Measurements from ENCODE around the gene MGST2.

Gene MGST2

GRCh38 chr4:139643042-139643895 lies 22.4 kb upstream of the MGST2 start:
- DNase-seq (ENCODE audit: low read depth in 2 of 2): no peak

DNA sequence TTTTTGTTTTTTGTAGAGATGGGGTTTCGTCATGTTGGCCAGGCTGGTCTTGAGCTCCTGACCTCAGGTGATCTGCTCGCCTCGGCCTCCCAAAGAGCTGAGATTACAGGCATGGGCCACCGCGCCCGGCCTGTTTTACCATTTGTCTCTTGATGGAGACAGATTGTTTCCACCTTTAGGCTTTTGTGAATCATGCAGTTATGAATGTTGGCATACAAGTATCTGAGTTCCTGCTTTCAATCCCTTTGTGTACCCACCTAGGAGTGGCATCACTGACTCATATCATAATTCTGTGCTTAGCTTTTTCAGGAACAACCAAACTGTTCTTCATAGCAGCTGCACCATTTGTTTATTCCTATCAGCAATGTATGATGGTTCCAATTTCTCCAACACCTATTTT lies 20.2 kb upstream of the MGST2 start:
- no peak for DNase-seq (ENCODE audit: low read depth in 2 of 2)

- DNase-seq (ENCODE audit: low read depth in 2 of 2): no peak
These were observed 18.4 kb upstream of the MGST2 start for GRCh38 chr4:139647184-139647583.

GRCh38 chr4:139647952-139648351 lies 17.7 kb upstream of the MGST2 start:
- no peak for DNase-seq (ENCODE audit: low read depth in 2 of 2)

- peak; percentile 52 for DNase-seq (ENCODE audit: low read depth in 2 of 2)
These were observed 14.1 kb upstream of the MGST2 start for GRCh38 chr4:139651282-139652194.

GRCh38 chr4:139654516-139654915 lies 11.1 kb upstream of the MGST2 start:
- DNase-seq (ENCODE audit: low read depth in 2 of 2): no peak

GRCh38 chr4:139655116-139655515 lies 10.5 kb upstream of the MGST2 start:
- no peak for DNase-seq (ENCODE audit: low read depth in 2 of 2)

DNA sequence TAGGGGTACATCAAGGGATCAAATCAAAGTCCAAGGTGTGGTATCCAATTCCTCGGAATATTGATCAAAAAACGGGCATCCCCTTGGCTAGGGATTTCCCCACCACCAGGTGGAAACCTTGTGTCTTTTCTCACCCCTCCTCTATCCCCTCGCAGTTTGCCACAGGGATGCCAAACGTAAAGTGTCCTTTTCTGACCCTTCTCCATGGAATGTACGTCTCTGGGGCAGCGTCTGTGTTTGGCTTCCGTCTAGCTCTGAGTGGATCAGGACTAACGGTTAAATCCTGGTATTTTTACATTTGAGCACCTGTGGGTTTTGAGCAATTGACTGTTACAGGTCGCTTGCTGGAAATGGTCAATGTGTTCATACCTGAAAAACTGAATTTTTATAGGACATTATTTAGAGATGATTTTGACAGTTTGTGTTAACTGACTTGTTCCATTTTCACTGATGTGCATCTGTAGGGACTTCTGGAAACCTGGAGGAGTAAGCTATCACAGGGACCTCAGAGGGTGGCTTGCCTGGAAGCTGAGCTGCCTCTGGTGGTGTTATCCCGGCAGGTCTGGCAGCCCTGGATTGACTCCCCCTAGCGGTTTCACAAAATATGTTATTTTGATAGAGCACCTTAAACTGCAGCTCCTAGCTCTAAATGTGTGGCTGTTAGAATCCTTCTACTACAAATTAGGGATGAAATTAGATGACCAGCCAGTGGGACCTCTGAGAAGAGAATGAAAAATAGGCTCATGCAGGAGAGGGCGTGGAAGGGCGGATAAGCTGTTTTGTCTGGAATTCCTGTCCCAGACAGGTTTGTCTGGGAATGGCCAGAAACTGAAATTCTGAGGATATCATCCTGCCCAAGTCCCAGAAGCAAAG lies 8.8 kb upstream of the MGST2 start:
- DNase-seq (ENCODE audit: low read depth in 2 of 2): peak; percentile 27 to 46

DNA sequence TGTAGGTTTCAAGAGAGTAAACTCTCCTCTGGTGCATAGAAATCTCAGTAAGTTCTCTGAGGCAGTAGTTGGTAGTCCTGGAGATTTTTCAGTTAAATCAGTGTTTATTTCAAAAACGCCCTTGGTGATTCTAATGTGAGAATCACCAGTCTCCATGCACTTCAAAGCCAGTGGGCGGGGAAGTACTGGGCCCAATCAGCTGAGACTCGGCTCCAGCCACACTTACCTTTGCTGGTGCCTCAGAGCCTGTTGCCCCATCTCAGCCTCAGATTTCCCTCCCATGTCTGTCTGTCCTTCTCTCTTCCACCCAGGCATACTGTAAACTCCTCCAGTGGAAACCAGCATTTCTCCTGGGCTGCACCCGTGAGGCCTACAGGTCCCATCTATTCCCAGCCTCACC lies 7.4 kb upstream of the MGST2 start:
- no peak for DNase-seq (ENCODE audit: low read depth in 2 of 2)

- DNase-seq (ENCODE audit: low read depth in 2 of 2): no peak
These were observed 6.8 kb upstream of the MGST2 start for GRCh38 chr4:139658586-139659382.

DNA sequence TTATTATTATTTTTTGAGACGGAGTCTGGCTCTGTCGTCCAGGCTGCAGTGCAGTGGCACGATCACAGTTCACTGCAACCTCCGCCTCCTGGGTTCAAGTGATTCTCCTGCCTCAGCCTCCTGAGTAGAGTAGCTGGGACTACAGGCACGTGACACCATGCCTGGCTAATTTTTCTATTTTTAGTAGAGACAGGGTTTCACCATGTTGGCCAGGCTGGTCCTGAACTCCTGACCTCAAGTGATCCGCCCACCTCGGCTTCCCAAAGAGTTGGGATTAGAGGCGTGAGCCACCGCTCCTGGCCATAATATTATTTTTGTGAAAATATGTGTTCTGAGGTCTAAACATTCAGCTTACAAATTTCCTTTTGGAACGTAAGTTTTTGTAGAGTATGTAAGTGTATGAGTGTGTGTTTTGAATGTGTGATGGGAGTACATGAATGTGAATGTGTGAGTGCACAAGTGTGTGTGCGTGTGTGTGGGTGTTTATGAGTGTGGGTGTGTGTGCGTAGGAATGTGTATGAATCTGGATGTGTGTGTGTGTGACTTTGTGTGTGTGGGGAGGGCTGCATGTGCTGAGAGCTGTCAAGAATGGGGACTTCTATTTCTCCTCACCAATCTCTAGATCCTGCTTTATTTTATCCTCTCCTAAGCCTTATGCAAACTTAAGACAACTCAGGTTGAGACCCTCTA lies 5.7 kb upstream of the MGST2 start:
- no peak for DNase-seq (ENCODE audit: low read depth in 2 of 2)

DNA sequence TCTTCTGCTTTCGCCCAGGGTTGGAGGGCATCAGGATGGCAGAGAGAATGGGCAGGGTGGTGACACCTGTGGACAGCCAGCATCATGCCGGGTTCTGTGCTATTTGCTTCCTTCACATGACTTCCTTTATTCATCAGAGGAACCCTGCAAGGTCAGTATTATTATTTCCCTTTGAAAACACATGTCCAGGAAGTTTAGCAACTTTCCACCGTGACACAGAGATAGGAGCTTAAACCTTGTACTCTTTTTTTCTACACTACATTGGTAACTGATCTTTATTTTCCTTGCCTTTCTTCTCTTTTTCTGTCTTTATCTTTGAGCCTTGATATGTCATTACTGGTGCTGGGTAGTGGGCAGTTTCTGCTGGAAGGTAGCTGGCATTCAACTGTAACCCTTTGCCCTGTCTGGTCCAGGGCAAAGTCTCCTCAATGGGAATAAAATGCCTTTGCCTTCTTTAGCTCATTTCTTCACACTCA lies 5.0 kb upstream of the MGST2 start:
- no peak for DNase-seq (ENCODE audit: low read depth in 2 of 2)

GRCh38 chr4:139663561-139664138 lies 2.0 kb upstream of the MGST2 start:
- no peak for DNase-seq (ENCODE audit: low read depth in 2 of 2)

DNA sequence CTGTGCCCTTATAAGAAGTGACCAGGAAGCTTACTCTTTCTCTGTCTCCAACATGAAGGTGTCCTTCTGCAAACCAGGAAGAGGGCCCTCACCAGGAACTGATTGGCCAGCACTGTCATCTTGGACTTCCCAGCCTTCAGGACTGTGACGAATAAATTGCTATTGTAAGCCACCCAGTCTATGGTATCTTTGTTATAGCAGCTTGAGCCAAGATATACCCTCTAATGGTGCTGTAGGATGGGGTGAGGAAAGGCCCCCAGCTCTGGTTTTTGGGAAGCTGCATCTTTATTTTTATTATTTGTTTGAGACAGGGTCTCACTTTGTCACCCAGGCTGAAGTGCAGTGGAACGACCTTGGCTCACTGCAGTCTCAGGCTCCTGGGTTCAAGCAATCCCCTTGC lies 1.2 kb upstream of the MGST2 start:
- DNase-seq (ENCODE audit: low read depth in 2 of 2): no peak

DNA sequence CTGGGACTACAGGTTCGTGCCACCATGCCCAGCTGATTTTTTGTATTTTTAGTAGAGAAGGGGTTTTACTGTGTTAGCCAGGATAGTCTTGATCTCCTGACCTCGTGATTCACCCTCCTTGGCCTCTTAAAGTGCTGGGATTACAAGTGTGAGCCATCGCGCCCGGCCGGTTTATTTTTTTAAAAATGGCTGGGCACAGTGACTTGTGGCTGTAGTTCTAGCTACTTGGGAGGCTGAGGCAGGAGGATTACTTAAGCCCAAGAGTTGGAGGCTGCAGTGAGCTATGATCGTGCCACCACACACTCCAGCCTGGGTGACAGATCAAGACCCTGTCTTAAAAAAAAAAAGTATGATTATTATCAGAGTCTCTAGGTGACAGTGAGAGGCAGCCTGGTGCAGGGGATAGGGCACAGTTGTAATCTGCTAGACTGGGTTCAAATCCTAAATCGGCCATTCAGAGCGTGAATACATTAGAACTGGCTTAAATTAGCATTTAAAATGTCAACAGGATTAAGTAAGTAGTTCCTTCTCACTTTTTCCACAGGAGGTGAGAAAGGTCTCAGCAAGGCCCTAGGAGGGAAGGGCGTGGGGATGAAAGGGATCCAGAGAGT lies 435 bp upstream of the MGST2 start:
- no peak for DNase-seq (ENCODE audit: low read depth in 2 of 2)

DNA sequence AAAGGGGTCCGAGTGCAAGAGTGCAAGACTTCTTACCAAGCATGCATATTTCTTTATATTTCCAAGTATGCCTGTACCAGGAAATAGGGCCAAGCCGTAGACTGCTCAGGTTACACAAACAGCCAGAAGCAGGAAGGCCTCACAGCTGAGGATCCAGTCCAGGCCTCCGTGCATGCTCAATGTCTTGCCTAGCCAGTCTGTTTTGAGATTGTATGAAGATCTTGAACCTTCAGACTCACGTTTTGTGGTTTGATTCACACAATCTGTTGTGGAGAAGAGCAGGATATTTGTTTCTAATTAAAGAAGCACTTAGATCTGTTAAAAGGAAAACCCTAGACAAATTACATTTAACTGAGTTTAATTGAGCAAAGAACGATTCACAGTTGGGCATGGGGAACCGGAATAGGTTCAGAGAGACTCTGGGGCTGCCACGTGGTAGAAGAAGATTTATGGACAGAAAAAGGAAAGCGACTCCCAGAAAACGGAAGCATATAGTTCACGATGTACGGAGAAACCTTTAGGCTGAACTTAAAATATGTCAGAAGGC lies 1.2 kb downstream of the MGST2 start:
- no peak for DNase-seq (ENCODE audit: low read depth in 2 of 2)

DNA sequence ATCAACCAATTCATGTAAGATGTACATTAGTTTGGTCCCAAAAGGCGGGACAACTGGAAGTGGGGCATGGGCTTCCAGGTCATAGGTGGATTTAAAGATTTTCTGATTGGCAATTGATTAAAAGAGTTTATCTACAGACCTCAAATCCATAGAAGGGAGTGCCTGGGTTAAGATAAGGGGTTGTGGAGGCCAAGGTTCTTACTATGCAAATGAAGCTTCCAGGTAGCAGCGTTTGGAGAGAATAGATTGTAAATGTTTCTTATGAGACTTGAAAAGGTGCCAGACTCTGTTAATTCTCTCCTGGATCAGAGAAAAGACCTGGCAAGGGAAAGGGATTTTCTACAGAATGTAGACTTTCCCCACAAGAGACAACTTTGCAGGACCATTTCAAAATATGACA lies 2.4 kb downstream of the MGST2 start:
- DNase-seq (ENCODE audit: low read depth in 2 of 2): no peak

GRCh38 chr4:139668658-139669201 lies 3.1 kb downstream of the MGST2 start:
- DNase-seq (ENCODE audit: low read depth in 2 of 2): no peak

- no peak for DNase-seq (ENCODE audit: low read depth in 2 of 2)
These were observed 3.7 kb downstream of the MGST2 start for GRCh38 chr4:139669335-139669734.
